ENCODE data around the gene PNMA6E.

DNA sequence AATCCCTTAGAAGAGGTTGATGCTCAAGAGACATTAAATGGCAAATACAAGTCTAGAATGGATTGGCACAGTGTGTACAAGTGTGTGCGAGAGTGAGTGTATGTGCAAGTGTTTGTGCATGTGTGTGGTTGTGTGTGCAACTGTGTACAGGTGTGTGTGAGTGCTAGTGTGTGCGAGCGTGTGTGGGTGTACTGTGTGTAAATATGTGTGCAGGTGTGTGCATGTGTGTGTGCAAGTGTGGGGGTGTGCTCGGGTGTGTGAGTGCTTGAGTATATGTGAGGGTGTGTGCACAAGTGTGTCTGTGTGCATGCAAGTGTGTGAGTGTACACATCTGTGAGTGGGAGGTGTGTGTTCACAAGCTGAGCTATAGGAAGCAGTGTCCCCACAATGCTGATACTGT is 38.8 kb upstream of the PNMA6E start:
- TF ChIP-seq, protein P1, sequence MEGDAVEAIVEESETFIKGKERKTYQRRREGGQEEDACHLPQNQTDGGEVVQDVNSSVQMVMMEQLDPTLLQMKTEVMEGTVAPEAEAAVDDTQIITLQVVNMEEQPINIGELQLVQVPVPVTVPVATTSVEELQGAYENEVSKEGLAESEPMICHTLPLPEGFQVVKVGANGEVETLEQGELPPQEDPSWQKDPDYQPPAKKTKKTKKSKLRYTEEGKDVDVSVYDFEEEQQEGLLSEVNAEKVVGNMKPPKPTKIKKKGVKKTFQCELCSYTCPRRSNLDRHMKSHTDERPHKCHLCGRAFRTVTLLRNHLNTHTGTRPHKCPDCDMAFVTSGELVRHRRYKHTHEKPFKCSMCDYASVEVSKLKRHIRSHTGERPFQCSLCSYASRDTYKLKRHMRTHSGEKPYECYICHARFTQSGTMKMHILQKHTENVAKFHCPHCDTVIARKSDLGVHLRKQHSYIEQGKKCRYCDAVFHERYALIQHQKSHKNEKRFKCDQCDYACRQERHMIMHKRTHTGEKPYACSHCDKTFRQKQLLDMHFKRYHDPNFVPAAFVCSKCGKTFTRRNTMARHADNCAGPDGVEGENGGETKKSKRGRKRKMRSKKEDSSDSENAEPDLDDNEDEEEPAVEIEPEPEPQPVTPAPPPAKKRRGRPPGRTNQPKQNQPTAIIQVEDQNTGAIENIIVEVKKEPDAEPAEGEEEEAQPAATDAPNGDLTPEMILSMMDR (IDR thresholded peaks at IDR 0.05) = no peak
- TF ChIP-seq POLR2A (IDR thresholded peaks at IDR 0.05) = no peak
